ENCODE data around the gene ZMIZ1. TPM values are rescaled to one million over a fixed set of nuclear protein-coding genes. Genes with fewer than 3 reads are reported as not detected.

Gene ZMIZ1
- total and polyA plus RNA-seq, 2 donors from 2014 or later = 14.2 to 97.6 TPM

GRCh38 chr10:79160191-79160590, 91.4 kb downstream of the ZMIZ1 start:
- no peaks in the 10 kb centered on the region for H3K9me3 ChIP-seq (ENCODE audit: control insufficient read depth in 2 of 3, insufficient read depth in 1 of 3, low read length in 3 of 3)
- peaks cover 3 to 80% (median 75%) of the 10 kb centered on the region in 3 donors for H3K4me1 ChIP-seq (ENCODE audit: control insufficient read depth in 2 of 3, insufficient read depth in 2 of 3, low read depth in 1 of 3, low read length in 3 of 3)
- intact Hi-C loops (cut with DNase I) = no loop called here
- peaks cover 0 to 6% (median 2%) of the 10 kb centered on the region in 3 donors for H3K36me3 ChIP-seq (ENCODE audit: control insufficient read depth in 2 of 3, insufficient read depth in 3 of 3, low read length in 3 of 3)
- peak overlapping the region in 2 of 3 donors; percentile 20 to 69 for H3K9ac ChIP-seq (ENCODE audit: low read length in 3 of 3)
- H3K27ac ChIP-seq (ENCODE audit: low read depth in 2 of 2, low read length in 2 of 2) = peak overlapping the region; percentile 92 to 95
- DNase-seq (no peak), FAIRE-seq (no peak)
- no peak for TF ChIP-seq CTCF (IDR thresholded peaks at IDR 0.05; ENCODE audit: borderline replicate concordance, extremely low read depth, insufficient read depth)
- H3K4me3 ChIP-seq (ENCODE audit: low read length in 3 of 3) = no peak overlapping the region
- H3K27me3 ChIP-seq (ENCODE audit: control insufficient read depth, insufficient read depth, low read length) = no peaks in the 10 kb centered on the region

- peaks cover 0 to 6% (median 2%) of the 10 kb centered on the region in 3 donors for H3K36me3 ChIP-seq (ENCODE audit: control insufficient read depth in 2 of 3, insufficient read depth in 3 of 3, low read length in 3 of 3)
- intact Hi-C loops (cut with DNase I) = no loop called here
These were observed 92.8 kb downstream of the ZMIZ1 start for GRCh38 chr10:79161557-79161956.

GRCh38 chr10:79162022-79162421, 93.3 kb downstream of the ZMIZ1 start:
- Histone ChIP-seq H3K4me1 (ENCODE audit: control insufficient read depth in 2 of 3, insufficient read depth in 2 of 3, low read depth in 1 of 3, low read length in 3 of 3) (peaks cover 3 to 77% (median 69%) of the 10 kb centered on the region in 3 donors), H3K36me3 (ENCODE audit: control insufficient read depth in 2 of 3, insufficient read depth in 3 of 3, low read length in 3 of 3) (peaks cover under 1 to 6% (median 2%) of the 10 kb centered on the region in 3 donors), H3K27me3 (ENCODE audit: control insufficient read depth, insufficient read depth, low read length) (no peaks in the 10 kb centered on the region), H3K4me3 (ENCODE audit: low read length in 3 of 3) (no peak overlapping the region), H3K27ac (ENCODE audit: low read depth in 2 of 2, low read length in 2 of 2) (peak overlapping the region; percentile 13 to 77), H3K9me3 (ENCODE audit: control insufficient read depth in 2 of 3, insufficient read depth in 1 of 3, low read length in 3 of 3) (no peaks in the 10 kb centered on the region), H3K9ac (ENCODE audit: low read length in 3 of 3) (peak overlapping the region in 1 of 3 donors; percentile 20)
- DNase-seq (no peak), FAIRE-seq (no peak)
- TF ChIP-seq CTCF (IDR thresholded peaks at IDR 0.05; ENCODE audit: borderline replicate concordance, extremely low read depth, insufficient read depth) = no peak
- intact Hi-C loops (cut with DNase I) = no loop called here

More at GRCh38 chr10:79161557-79161956, 92.8 kb downstream of the ZMIZ1 start:
- no peak for DNase-seq
- Histone ChIP-seq H3K9me3 (ENCODE audit: control insufficient read depth in 2 of 3, insufficient read depth in 1 of 3, low read length in 3 of 3) (no peaks in the 10 kb centered on the region), H3K27ac (ENCODE audit: low read depth in 2 of 2, low read length in 2 of 2) (peak overlapping the region; percentile 13 to 77), H3K27me3 (ENCODE audit: control insufficient read depth, insufficient read depth, low read length) (no peaks in the 10 kb centered on the region), H3K4me1 (ENCODE audit: control insufficient read depth in 2 of 3, insufficient read depth in 2 of 3, low read depth in 1 of 3, low read length in 3 of 3) (peaks cover 3 to 77% (median 73%) of the 10 kb centered on the region in 3 donors), H3K4me3 (ENCODE audit: low read length in 3 of 3) (no peak overlapping the region), H3K9ac (ENCODE audit: low read length in 3 of 3) (peak overlapping the region in 1 of 3 donors; percentile 20)
- TF ChIP-seq CTCF (IDR thresholded peaks at IDR 0.05; ENCODE audit: borderline replicate concordance, extremely low read depth, insufficient read depth) = no peak
- no peak for FAIRE-seq

All from kidney (tissue), 14 donors.